Activated CD4-positive, CD25-positive, alpha-beta regulatory T cell treated with anti-CD3 and anti-CD28 coated beads, Interleukin-2, amount 50 U/mL, for 72 hours (primary cell): ENCODE data around the gene RBAK.
A peak's percentile ranks its signal among the peaks of the same experiment; 100 is the strongest.
"Not testable (repeated sequence)": the region's sequence is repeated elsewhere in the genome, so short reads cannot be mapped to it uniquely, and the experiment has no call there.

Source experiments
- DNase-seq: peaks from one replicate; pipeline ENCODE4 v3.0.0; 2021

RBAK gene

DNA sequence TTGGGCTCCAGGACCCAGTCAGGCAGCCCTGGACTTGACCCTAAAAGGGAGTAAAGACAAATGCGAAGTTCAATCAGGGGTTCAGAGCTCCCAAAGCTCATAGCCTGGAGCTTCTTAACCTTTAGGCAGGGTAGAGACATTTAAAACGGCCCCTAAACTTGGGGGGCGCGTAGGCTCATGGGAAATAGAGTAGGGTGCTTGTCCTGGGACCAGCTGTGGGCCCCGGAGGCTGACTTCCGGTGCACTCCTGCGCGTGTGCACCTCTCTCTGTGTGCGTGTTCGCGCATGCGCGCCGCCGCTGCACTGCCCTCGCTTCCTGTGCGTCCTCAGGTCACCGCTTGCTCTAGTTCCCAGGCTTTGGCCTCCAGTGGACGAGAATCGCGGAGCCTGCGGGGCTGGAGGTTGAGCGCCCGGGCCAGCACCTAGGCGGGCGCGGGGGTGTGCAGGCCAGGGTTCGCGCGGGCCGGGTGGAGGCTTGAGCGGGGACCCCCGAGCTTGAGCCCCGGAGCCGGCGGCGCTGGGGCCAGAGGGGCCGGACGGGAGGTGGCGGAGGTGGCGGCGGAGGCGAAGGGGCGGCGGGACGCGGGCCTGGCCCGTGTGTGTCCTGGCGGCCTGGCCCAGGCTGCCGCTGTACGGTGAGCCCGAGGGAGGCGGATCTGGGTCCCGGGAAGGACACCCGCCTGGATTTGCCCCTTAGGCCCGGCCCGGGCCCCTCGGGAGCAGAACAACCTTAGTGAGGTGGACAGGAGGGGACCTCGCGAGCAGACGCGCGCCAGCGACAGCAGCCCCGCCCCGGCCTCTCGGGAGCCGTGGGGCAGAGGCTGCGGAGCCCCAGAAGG is at the start of gene RBAK:
RBAK (plus strand) TSS at position 303 of the 839 bp plus-strand sequence. CDS start 2,217 bp downstream, outside the sequence.
- DNase-seq: peak; percentile 90

GRCh38 chr7:4996696-4997222 is 48.9 kb upstream of the RBAK start:
- no peak for DNase-seq

DNA sequence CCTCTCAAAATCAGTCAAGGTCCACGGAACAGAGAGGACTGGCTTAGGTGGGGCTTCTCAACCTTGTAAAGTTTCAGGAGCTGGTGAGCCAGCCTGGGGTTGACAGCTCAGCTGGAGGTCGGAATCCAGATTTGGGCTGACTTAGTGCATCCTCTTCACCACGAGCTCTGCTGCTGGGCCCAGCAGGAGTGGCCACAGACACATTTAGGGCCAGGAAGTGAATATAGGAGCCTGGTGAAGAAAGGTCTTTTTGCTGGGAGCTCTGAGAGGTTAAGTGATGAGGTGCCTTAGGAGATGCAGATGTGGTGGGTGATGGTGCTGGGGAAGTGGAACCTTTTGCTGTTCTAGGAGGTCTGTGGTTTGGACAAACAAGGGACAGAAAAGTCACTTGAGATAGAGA is 47.4 kb upstream of the RBAK start:
- DNase-seq: no peak

GRCh38 chr7:4998910-4999309 is 46.8 kb upstream of the RBAK start:
- DNase-seq: no peak

- DNase-seq: no peak
Measured at GRCh38 chr7:4999369-4999950, 46.2 kb upstream of the RBAK start.

DNA sequence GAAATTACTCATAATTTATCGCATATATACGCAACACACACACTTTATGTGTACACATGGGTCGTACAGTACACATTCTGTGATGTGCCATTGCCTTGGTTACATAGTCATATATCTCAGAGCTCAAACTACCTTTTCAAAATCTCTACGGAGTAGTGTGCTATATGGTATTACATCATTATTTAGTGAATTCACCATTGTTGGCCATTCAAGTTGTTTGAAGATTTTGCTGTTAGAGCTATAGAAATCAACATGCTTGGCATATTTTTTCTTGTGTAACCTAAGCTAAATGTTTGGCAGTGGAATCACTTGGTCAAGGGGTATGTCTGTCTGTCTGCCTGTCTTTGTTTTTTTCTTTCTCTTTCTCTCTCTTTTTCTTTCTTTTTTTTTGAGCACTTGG is 44.7 kb upstream of the RBAK start:
- no peak for DNase-seq

DNA sequence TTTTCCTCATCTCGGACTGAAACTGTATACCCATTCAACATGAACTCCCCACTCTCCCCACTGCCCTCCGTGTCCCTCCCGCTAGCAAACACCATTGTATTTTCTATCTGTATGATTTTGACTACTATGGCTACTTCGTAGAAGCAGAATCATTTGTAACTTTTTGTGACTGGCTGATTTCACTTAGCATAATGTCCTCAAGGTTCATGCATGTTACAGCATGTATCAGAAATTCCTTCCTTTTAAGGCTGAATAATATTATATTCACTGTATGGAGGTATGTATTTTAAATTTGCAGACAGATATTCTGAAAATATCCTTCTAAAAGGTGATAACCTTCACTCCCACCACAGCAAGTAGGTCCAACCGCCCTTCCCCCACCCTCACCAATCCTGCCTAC is 43.7 kb upstream of the RBAK start:
- DNase-seq: no peak

DNA sequence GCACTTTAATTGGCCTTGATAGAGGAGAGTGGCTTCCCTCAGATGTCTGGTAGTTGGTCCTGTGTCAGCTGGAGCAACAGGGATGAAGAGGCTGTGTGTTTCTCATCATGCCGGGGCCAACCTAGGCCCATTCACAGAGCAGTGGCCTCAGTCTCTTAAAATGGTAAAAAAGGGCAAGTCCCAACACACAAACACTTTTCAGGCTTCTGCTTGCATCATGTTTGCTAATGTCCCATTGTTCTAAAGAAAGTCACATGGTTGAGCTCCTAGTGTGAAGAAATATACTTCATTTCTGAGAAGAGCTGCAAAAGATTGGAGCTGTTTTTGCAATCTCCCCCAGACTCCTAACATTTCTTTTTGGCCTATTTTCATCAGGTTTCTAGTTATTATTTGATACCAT is 40.6 kb upstream of the RBAK start:
- DNase-seq: no peak

GRCh38 chr7:5012985-5013384 is 32.7 kb upstream of the RBAK start:
- DNase-seq: no peak

DNA sequence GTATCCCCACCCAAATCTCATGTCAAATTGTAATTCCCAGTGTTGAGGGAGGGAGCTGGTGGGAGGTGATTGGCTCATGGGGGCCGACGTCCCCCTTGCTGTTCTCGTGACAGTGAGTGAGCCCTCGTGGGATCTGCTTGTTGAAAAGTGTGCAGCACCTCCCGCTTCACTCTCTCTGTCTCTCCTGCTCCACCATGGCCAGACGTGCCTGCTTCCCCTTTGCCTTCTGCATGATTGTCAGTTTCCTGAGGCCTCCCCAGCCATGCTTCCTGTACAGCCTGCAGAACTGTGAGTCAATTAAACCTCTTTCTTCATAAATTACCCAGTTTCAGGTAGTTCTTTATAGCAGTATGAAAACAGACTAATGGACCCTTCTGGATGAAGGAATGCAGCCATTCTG is 29.7 kb upstream of the RBAK start:
- DNase-seq: not testable (repeated sequence)

DNA sequence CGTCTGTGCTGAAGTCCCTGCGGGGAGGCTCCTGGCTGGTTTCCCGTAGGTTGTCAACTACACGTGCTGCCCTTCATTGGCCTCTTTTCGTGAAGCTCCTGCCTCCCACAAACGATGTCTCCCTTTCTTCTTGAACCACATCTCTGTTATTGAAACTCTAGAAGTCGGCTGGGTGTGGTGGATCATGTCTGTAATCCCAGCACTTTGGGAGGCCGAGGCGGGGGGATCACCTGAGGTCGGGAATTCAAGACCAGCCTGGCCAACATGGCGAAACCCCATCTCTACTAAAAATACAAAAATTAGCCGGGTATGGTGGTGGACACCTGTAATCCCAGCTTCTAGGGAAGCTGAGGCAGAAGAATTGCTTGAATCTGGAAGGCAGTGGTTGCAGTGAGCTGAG is 28.0 kb upstream of the RBAK start:
- DNase-seq: not testable (repeated sequence)

- no peak for DNase-seq
Measured at GRCh38 chr7:5020098-5020497, 25.6 kb upstream of the RBAK start.

- not testable (repeated sequence) for DNase-seq
Measured at GRCh38 chr7:5020976-5021550, 24.6 kb upstream of the RBAK start.

- not testable (repeated sequence) for DNase-seq
Measured at GRCh38 chr7:5023626-5024025, 22.0 kb upstream of the RBAK start.

DNA sequence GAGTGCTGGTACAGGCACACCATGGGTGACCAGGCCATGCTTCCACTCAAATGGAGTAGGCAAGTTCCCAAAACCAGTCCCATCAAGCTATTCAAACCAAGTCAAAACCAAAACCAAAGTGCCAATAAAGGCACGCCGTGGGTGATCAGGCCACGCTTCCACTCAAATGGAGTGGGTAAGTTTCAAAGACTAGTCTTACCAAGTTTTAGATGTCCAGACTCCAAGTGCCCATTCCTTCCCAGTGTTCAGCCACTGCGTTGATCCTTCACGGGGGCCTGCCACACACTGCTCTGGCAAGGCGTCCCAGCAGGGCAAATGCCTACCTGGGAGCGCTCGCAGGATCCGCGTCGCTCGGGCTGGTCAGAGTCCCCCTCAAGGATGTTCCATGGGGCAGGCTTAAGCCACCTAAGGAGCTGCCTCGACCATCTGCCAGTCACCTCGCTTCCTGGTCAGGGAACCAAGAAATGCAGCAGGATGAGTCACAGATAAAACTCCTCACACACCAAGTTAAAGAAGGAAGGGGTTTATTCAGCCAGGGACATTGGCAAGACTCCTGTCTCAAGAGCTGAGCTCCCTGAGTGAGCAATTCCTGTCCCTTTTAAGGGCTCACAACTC is 17.8 kb upstream of the RBAK start:
- DNase-seq: not testable (repeated sequence)

GRCh38 chr7:5033186-5033585 is 12.5 kb upstream of the RBAK start:
- not testable (repeated sequence) for DNase-seq

- no peak for DNase-seq
Measured at GRCh38 chr7:5035276-5035675, 10.4 kb upstream of the RBAK start.

DNA sequence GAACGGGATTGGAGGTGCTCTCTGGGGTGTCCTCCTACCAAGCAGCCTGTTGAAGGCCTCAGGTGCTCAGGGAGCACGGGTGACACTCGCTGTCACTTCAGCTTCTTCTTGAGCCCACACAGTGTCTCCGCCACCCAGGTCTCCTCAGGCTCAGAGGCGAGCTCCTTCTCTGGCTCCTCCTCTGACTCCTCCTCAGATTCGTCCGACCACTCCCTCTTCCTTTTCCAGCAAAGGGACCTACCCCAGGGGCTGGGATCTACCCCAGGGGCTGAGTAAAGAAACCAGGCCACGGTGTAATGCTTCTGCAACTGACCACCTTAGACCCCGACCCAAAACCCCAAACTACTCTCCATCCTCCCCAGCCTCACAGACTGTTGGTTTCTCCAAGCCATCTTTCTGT is 9.2 kb upstream of the RBAK start:
- no peak for DNase-seq

DNA sequence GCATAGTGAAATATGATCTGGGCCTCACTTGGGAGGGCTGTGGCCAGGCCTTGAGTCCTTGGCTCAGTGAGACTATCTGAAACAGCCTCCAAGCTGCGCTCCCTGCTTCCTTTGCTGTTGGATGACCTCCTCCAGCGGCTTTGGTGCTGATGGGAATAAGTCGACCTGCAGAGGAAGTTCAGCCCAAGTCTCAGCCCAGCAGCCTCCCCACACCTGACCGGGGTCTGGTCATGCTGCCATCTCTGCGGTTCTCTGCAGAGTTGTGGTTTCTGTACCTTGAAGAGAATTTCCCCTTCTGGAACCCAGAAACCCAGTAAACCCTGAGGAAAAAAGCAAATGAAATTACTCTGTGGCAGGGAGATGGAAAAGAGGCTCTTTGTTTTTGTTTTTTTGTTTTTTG is 4.6 kb upstream of the RBAK start:
- DNase-seq: no peak

- no peak for DNase-seq
Measured at GRCh38 chr7:5043661-5044060, 2.0 kb upstream of the RBAK start.

- not testable (repeated sequence) for DNase-seq
Measured at GRCh38 chr7:5046397-5046732, 705 bp downstream of the RBAK start.

DNA sequence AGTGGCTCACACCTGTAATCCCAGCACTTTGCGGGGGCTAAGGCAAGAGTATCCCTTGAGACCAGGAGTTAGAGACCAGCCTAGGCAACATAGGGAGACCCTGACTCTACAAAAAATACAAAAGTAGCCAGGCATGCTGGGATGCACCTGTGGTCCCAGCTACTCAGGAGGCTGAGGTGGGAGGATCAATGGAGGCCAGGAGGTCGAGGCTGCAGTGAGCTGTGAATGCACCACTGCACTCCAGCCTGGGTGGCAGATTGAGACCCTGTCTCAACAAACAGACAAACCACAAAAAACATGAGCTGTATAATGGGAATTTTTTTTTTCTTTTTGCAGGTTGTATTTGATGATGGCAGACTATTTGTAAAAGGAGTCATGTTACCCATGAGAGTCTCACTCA is 1.5 kb downstream of the RBAK start:
- not testable (repeated sequence) for DNase-seq

GRCh38 chr7:5050676-5051075 is 5.0 kb downstream of the RBAK start:
- no peak for DNase-seq

GRCh38 chr7:5051731-5052130 is 6.1 kb downstream of the RBAK start:
- DNase-seq: not testable (repeated sequence)
